Neural progenitor cell (in vitro differentiated cells): Measurements from ENCODE around the gene AP2B1. TPM values are rescaled to one million over a fixed set of nuclear protein-coding genes. Genes with fewer than 3 reads are reported as not detected.
"Not testable (repeated sequence)": the region's sequence is repeated elsewhere in the genome, so short reads cannot be mapped to it uniquely, and the experiment has no call there.

Experiments
- DNase-seq: peaks from one replicate; pipeline ENCODE4 v3.0.0-alpha.2; 2016; ENCODE audit warnings: low spot score
- H2AFZ ChIP-seq: fragments of 200-600 bp; sonication (generic); replicated peaks from 2 replicates; pipeline ENCODE4 v1.6.1; 2016; ENCODE audit warnings: antibody characterized with exemption
- H3F3A ChIP-seq: fragments of 200-600 bp; sonication (generic); 2 replicates; pipeline ENCODE4 v1.6.1; 2016; ENCODE audit warnings: antibody characterized with exemption, low read depth
- H3K27ac ChIP-seq: fragments of 200-600 bp; sonication (generic); 2 replicates; pipeline ENCODE4 v1.5.1; 2016; ENCODE audit warnings: mild to moderate bottlenecking
- H3K27me3 ChIP-seq: fragments of 200-600 bp; sonication (generic); 2 replicates; pipeline ENCODE4 v1.6.1; 2016; ENCODE audit warnings: mild to moderate bottlenecking, moderate library complexity
- H3K36me3 ChIP-seq: fragments of 200-600 bp; sonication (generic); 2 replicates; pipeline ENCODE4 v1.5.1; 2016
- H3K4me1 ChIP-seq: fragments of 200-600 bp; sonication (generic); 2 replicates; pipeline ENCODE4 v1.6.1; 2016; ENCODE audit warnings: mixed run types
- H3K4me2 ChIP-seq: fragments of 200-600 bp; sonication (generic); 2 replicates; pipeline ENCODE4 v1.6.1; 2016
- H3K4me3 ChIP-seq: fragments of 200-600 bp; sonication (generic); 2 replicates; pipeline ENCODE4 v1.5.1; 2016
- H3K79me2 ChIP-seq: fragments of 200-600 bp; sonication (generic); 2 replicates; pipeline ENCODE4 v1.6.1; 2016; ENCODE audit warnings: low read depth
- H3K9ac ChIP-seq: fragments of 200-600 bp; sonication (generic); 2 replicates; pipeline ENCODE4 v1.6.1; 2016
- H3K9me3 ChIP-seq: fragments of 200-600 bp; sonication (generic); 2 replicates; pipeline ENCODE4 v1.5.1; 2016; ENCODE audit warnings: low read depth
- H4K20me1 ChIP-seq: fragments of 200-600 bp; sonication (generic); 2 replicates; pipeline ENCODE4 v1.6.1; 2016; ENCODE audit warnings: low read depth
- H3K27ac Mint-ChIP-seq: 3 replicates; pipeline ENCODE4 v1.8.0; 2021; ENCODE audit warnings: mixed read lengths
- H3K27me3 Mint-ChIP-seq: 2 replicates; pipeline ENCODE4 v1.8.0; 2022; ENCODE audit warnings: low read depth, mild to moderate bottlenecking, inconsistent platforms, moderate library complexity, mixed read lengths; ENCODE audit not compliant: insufficient read depth
- H3K36me3 Mint-ChIP-seq: 3 replicates; pipeline ENCODE4 v1.8.0; 2021; ENCODE audit warnings: mixed read lengths
- H3K4me1 Mint-ChIP-seq: 3 replicates; pipeline ENCODE4 v1.8.0; 2021; ENCODE audit warnings: mixed read lengths
- H3K4me3 Mint-ChIP-seq: 3 replicates; pipeline ENCODE4 v1.8.0; 2021; ENCODE audit warnings: mild to moderate bottlenecking, moderate library complexity, mixed read lengths
- H3K9me3 Mint-ChIP-seq: 3 replicates; pipeline ENCODE4 v1.8.0; 2020; ENCODE audit warnings: mixed read lengths
- CTCF ChIP-seq: fragments of 200-600 bp; sonication (generic); IDR thresholded peaks from 2 replicates; pipeline ENCODE4 v1.5.1; 2017; ENCODE audit warnings: antibody characterized with exemption, mild to moderate bottlenecking
- EZH2 ChIP-seq: fragments of 200-600 bp; sonication (generic); IDR thresholded peaks from 2 replicates; pipeline ENCODE4 v1.6.1; 2017; ENCODE audit warnings: antibody characterized with exemption, mild to moderate bottlenecking, moderate library complexity
- EZH2phosphoT487 ChIP-seq: fragments of 200-600 bp; sonication (generic); IDR thresholded peaks from 2 replicates; pipeline ENCODE4 v1.6.1; 2017; ENCODE audit warnings: antibody characterized with exemption
- total RNA-seq: library from RNA; depleted of rRNA; stranded (reverse); fragments of >200 nt; gene quantifications from 2 replicates; pipeline ENCODE4 v1.2.3, GENCODE V29; 2015; ENCODE audit warnings: low replicate concordance

AP2B1 gene
- total RNA-seq, 1 donor from 2014 or later = 125 TPM

- Mint-ChIP-seq H3K4me1 (no peaks in the 10 kb centered on the region), H3K27me3 (no peaks in the 10 kb centered on the region), H3K9me3 (no peaks in the 10 kb centered on the region), H3K36me3 (peaks cover 8% of the 10 kb centered on the region), H3K4me3 (no peak overlapping the region), H3K27ac (no peak overlapping the region)
- no peaks in the 10 kb centered on the region for H3F3A ChIP-seq
- no peak overlapping the region for H3K4me3 ChIP-seq
- H2AFZ ChIP-seq = no peak overlapping the region
- no peak overlapping the region for H3K27ac ChIP-seq
- H3K9me3 ChIP-seq = no peaks in the 10 kb centered on the region
- no peak overlapping the region for H3K9ac ChIP-seq
- H3K4me2 ChIP-seq = no peak overlapping the region
- peaks cover 6% of the 10 kb centered on the region for H3K4me1 ChIP-seq
- DNase-seq = no peak
- peaks cover 29% of the 10 kb centered on the region for H4K20me1 ChIP-seq
- no peaks in the 10 kb centered on the region for H3K36me3 ChIP-seq
- no peaks in the 10 kb centered on the region for H3K79me2 ChIP-seq
- H3K27me3 ChIP-seq = no peaks in the 10 kb centered on the region
- no peak for TF ChIP-seq EZH2
- TF ChIP-seq CTCF = no peak
- no peak for TF ChIP-seq EZH2phosphoT487
Measured at GRCh38 chr17:35700150-35700549, 113.0 kb downstream of the AP2B1 start.

- Mint-ChIP-seq H3K4me1 (no peaks in the 10 kb centered on the region), H3K27ac (no peak overlapping the region), H3K36me3 (peaks cover 5% of the 10 kb centered on the region), H3K4me3 (no peak overlapping the region), H3K27me3 (no peaks in the 10 kb centered on the region), H3K9me3 (no peaks in the 10 kb centered on the region)
- DNase-seq = no peak
- H3K36me3 ChIP-seq = no peaks in the 10 kb centered on the region
- no peaks in the 10 kb centered on the region for H3K27me3 ChIP-seq
- no peak overlapping the region for H3K4me3 ChIP-seq
- H3K4me1 ChIP-seq = no peaks in the 10 kb centered on the region
- H2AFZ ChIP-seq = no peak overlapping the region
- no peak overlapping the region for H3K4me2 ChIP-seq
- no peaks in the 10 kb centered on the region for H3K9me3 ChIP-seq
- no peaks in the 10 kb centered on the region for H3K79me2 ChIP-seq
- TF ChIP-seq EZH2phosphoT487 (no peak), EZH2 (no peak), CTCF (no peak)
- H3K27ac ChIP-seq = no peak overlapping the region
- H3F3A ChIP-seq = no peaks in the 10 kb centered on the region
- peaks cover 20% of the 10 kb centered on the region for H4K20me1 ChIP-seq
- no peak overlapping the region for H3K9ac ChIP-seq
Measured at GRCh38 chr17:35701491-35701890, 114.4 kb downstream of the AP2B1 start.

GRCh38 chr17:35703308-35703707 is 116.2 kb downstream of the AP2B1 start:
- H3K9ac ChIP-seq, H3K79me2 ChIP-seq, H3K27ac Mint-ChIP-seq, H3K36me3 Mint-ChIP-seq, H3F3A ChIP-seq, H3K27me3 ChIP-seq, H3K27me3 Mint-ChIP-seq, H3K4me1 ChIP-seq, H3K27ac ChIP-seq, DNase-seq, H3K9me3 Mint-ChIP-seq, H3K36me3 ChIP-seq, H3K4me1 Mint-ChIP-seq, H3K4me3 Mint-ChIP-seq, H2AFZ ChIP-seq, H3K4me3 ChIP-seq, H3K9me3 ChIP-seq, H3K4me2 ChIP-seq: not testable (repeated sequence)
- peaks cover 18% of the 10 kb centered on the region for H4K20me1 ChIP-seq

GRCh38 chr17:35705230-35705629 is 118.1 kb downstream of the AP2B1 start:
- no peak overlapping the region for H3K27ac ChIP-seq

More at GRCh38 chr17:35705230-35705629, 118.1 kb downstream of the AP2B1 start:
- Histone ChIP-seq H3K4me2 (no peak overlapping the region), H3K79me2 (no peaks in the 10 kb centered on the region), H3K36me3 (peaks cover 7% of the 10 kb centered on the region), H3K9ac (no peak overlapping the region), H3K9me3 (no peaks in the 10 kb centered on the region), H3K27me3 (no peaks in the 10 kb centered on the region), H3K4me3 (no peak overlapping the region), H4K20me1 (peaks cover 18% of the 10 kb centered on the region), H3F3A (peaks cover 11% of the 10 kb centered on the region), H3K4me1 (no peaks in the 10 kb centered on the region), H2AFZ (no peak overlapping the region)
- DNase-seq = no peak
- Mint-ChIP-seq H3K9me3 (no peaks in the 10 kb centered on the region), H3K27ac (no peak overlapping the region), H3K36me3 (peaks cover 7% of the 10 kb centered on the region), H3K27me3 (no peaks in the 10 kb centered on the region), H3K4me3 (no peak overlapping the region), H3K4me1 (no peaks in the 10 kb centered on the region)
- no peak for TF ChIP-seq CTCF
- TF ChIP-seq EZH2phosphoT487 = no peak
- TF ChIP-seq EZH2 = no peak
